HepG2 (cell line): ENCODE results near the gene LEMD3. TPM values are rescaled to one million over a fixed set of nuclear protein-coding genes. Genes with fewer than 3 reads are reported as not detected.

Experiments used
- ATAC-seq: fragments of 200-7000 bp; cut with Tn5 transposase; 3 replicates; pipeline ENCODE4 v1.9.1; 2020; ENCODE audit warnings: mild to moderate bottlenecking, moderate library complexity
- BruUV-seq: library from RNA; stranded (reverse); fragments of 400-500 nt; replicated peaks from 2 replicates; lab custom pipeline; 2021; lab: Mats Ljungman, UMichigan
- CTCF ChIA-PET: fragments of 300-600 bp; formaldehyde crosslinking; extraction: SDS; loops from one replicate; lab custom pipeline; 2021; ENCODE audit warnings: low total read pairs, inconsistent platforms, low intra/inter-chr PET ratio; lab: Yijun Ruan, JAX
- POLR2A ChIA-PET: fragments of 350-600 bp; sonication (Branson Sonifier 250); formaldehyde crosslinking; loops from one replicate; lab custom pipeline; 2020; ENCODE audit warnings: antibody characterized with exemption, inconsistent platforms; lab: Yijun Ruan, JAX
- DNase-seq: peaks from one replicate; pipeline ENCODE4 v3.0.0-alpha.2; 2015; ENCODE audit warnings: low spot score
- FAIRE-seq: peaks from 3 replicates; lab custom pipeline; 2011; peaks lifted over from hg19 to GRCh38; lab: Jason Lieb, UNC
- H2AFZ ChIP-seq: one replicate; pipeline ENCODE4 v1.6.1; 2011; ENCODE audit warnings: low read length, inconsistent platforms
- H3K27ac ChIP-seq: fragments of 300-600 bp; 3 replicates; pipeline ENCODE4 v1.8.0; 2011; ENCODE audit warnings: mixed run types, mild to moderate bottlenecking, mixed read lengths, low read length, inconsistent platforms; ENCODE audit not compliant: insufficient read depth; ENCODE audit errors: extremely low read length
- H3K27me3 ChIP-seq, 2 experiments: fragments of 200-600 bp in 1 of 2; 2 replicates in 1 of 2; 3 replicates in 1 of 2; pipeline versions ENCODE4 v1.6.0 to v1.8.0; 2011; ENCODE audit warnings: low read length in 2 of 2, mild to moderate bottlenecking in 2 of 2, moderate library complexity in 2 of 2, inconsistent platforms in 1 of 2; ENCODE audit not compliant: insufficient read depth in 2 of 2, control insufficient read depth in 1 of 2
- H3K36me3 ChIP-seq, 2 experiments: fragments of 200-600 bp in 1 of 2; replicated peaks in 1 of 2; 2 replicates in 1 of 2; 3 replicates in 1 of 2; pipeline versions ENCODE4 v1.5.1 to v1.8.0; 2011; ENCODE audit warnings: low read length in 2 of 2, inconsistent platforms in 1 of 2; ENCODE audit not compliant: insufficient read depth in 2 of 2, control insufficient read depth in 1 of 2
- H3K4me1 ChIP-seq: 2 replicates; pipeline ENCODE4 v1.5.1; 2012; ENCODE audit warnings: low read length, inconsistent platforms; ENCODE audit not compliant: insufficient read depth
- H3K4me2 ChIP-seq: 2 replicates; pipeline ENCODE4 v1.6.0; 2011; ENCODE audit warnings: low read depth, low read length, inconsistent platforms
- H3K4me3 ChIP-seq, 3 experiments: fragments of 200-600 bp in 1 of 3; sonication (generic), shearing (Covaris generic) in 1 of 3; replicated peaks in 1 of 3; 2 replicates each; pipeline ENCODE4 v1.5.1; 2011 to 2016; ENCODE audit warnings: low read length in 3 of 3, inconsistent platforms in 2 of 3, low read depth in 2 of 3, mild to moderate bottlenecking in 2 of 3, control low read depth in 1 of 3, mixed read lengths in 1 of 3; ENCODE audit not compliant: insufficient read depth in 1 of 3
- H3K79me2 ChIP-seq: one replicate; pipeline ENCODE4 v1.6.1; 2011; ENCODE audit warnings: low read length, inconsistent platforms; ENCODE audit not compliant: insufficient read depth
- H3K9ac ChIP-seq: 2 replicates; pipeline ENCODE4 v1.6.0; 2011; ENCODE audit warnings: mild to moderate bottlenecking, low read depth, low read length, inconsistent platforms; ENCODE audit not compliant: insufficient read depth
- H3K9me3 ChIP-seq: 2 replicates; pipeline ENCODE4 v1.5.1; 2012; ENCODE audit warnings: mild to moderate bottlenecking, low read length
- H4K20me1 ChIP-seq: 2 replicates; pipeline ENCODE4 v1.6.0; 2011; ENCODE audit warnings: inconsistent platforms, mild to moderate bottlenecking, low read length, moderate library complexity; ENCODE audit not compliant: insufficient read depth
- ATRX ChIP-seq: sonication (generic); formaldehyde crosslinking; IDR thresholded peaks from 2 replicates; pipeline ENCODE4 v1.4.0; 2020; ENCODE audit warnings: missing genetic modification reagents, borderline replicate concordance
- DPF2 ChIP-seq: sonication (generic); formaldehyde crosslinking; IDR thresholded peaks from 2 replicates; pipeline ENCODE4 v1.4.0; 2020; ENCODE audit warnings: mild to moderate bottlenecking, low read depth, missing genetic modification reagents, borderline replicate concordance
- EP300 ChIP-seq, 3 experiments: sonication (generic) in 1 of 3; formaldehyde crosslinking in 1 of 3; IDR thresholded peaks; 2 replicates each; pipeline versions ENCODE4 v1.5.1 to v1.6.1; 2011 to 2020; ENCODE audit warnings: low read depth in 2 of 3, low read length in 2 of 3, borderline replicate concordance in 1 of 3, improper control_type of control experiment in 1 of 3, mild to moderate bottlenecking in 1 of 3, missing genetic modification reagents in 1 of 3, moderate library complexity in 1 of 3
- GPBP1L1 ChIP-seq: sonication (generic); formaldehyde crosslinking; IDR thresholded peaks from 2 replicates; pipeline ENCODE4 v1.5.0; 2020; ENCODE audit warnings: mild to moderate bottlenecking, missing genetic modification reagents
- GTF2F1 ChIP-seq: fragments of 150-350 bp; IDR thresholded peaks from 2 replicates; pipeline ENCODE4 v1.6.1; 2014; ENCODE audit warnings: low read length
- KDM3A ChIP-seq: IDR thresholded peaks from 2 replicates; pipeline ENCODE4 v1.6.1; 2018; ENCODE audit warnings: low read depth, missing compliant biosample characterization
- TCF7 ChIP-seq: sonication (generic); IDR thresholded peaks from 2 replicates; pipeline ENCODE4 v1.6.1; 2016; ENCODE audit warnings: antibody characterized with exemption, low read depth
- ZBTB21 ChIP-seq: sonication (generic); formaldehyde crosslinking; IDR thresholded peaks from 2 replicates; pipeline ENCODE4 v1.4.0; 2020; ENCODE audit warnings: missing genetic modification reagents
- ZMAT5 ChIP-seq: sonication (generic); formaldehyde crosslinking; IDR thresholded peaks from 2 replicates; pipeline ENCODE4 v1.5.0; 2020; ENCODE audit warnings: mild to moderate bottlenecking, low read depth, missing genetic modification reagents, borderline replicate concordance
- ZNF513 ChIP-seq: sonication (generic); formaldehyde crosslinking; conservative IDR thresholded peaks from 2 replicates; pipeline ENCODE4 v1.5.0; 2020; ENCODE audit warnings: missing genetic modification reagents
- ZNF558 ChIP-seq: sonication (generic); formaldehyde crosslinking; IDR thresholded peaks from 2 replicates; pipeline ENCODE4 v1.9.0; 2022; ENCODE audit warnings: mild to moderate bottlenecking, missing genetic modification reagents, borderline replicate concordance
- ZNF605 ChIP-seq: sonication (generic); formaldehyde crosslinking; IDR thresholded peaks from 2 replicates; pipeline ENCODE4 v1.8.0; 2022; ENCODE audit warnings: mild to moderate bottlenecking, missing genetic modification reagents
- ZNF879 ChIP-seq: sonication (generic); formaldehyde crosslinking; IDR thresholded peaks from 2 replicates; pipeline ENCODE4 v1.8.1; 2023; ENCODE audit warnings: missing genetic modification reagents
- in situ Hi-C: cut with HindIII; loops from 2 replicates; pipeline ENCODE4 v1.10.0; 2017; ENCODE audit warnings: low pct_unique_long_range_greater_than_20kb; ENCODE audit not compliant: extremely low pct_ligation_motif_present
- intact Hi-C: fragments of 100-400 bp; cut with micrococcal nuclease; formaldehyde crosslinking; loops from one replicate; pipeline ENCODE4 v1.10.0; 2022; ENCODE audit not compliant: unreplicated experiment
- polyA plus RNA-seq, 8 experiments: library from polyadenylated mRNA; depleted of rRNA in 3 of 8; stranded (reverse) in 7 of 8; unstranded in 1 of 8; fragments of >200 nt; fragmentation: Illumina TruSeq in 4 of 8; extraction: Trizol in 4 of 8; gene quantifications; 2 replicates each; pipeline versions ENCODE4 v1.2.1 to v1.2.3, GENCODE V29; 2011 to 2016; ENCODE audit warnings: low read depth in 4 of 8, missing spikeins in 1 of 8, mixed read lengths in 1 of 8; ENCODE audit not compliant: insufficient read depth in 1 of 8
- total RNA-seq, 5 experiments: library from RNA; depleted of rRNA; stranded (reverse); fragments of >200 nt; fragmentation: Illumina TruSeq; extraction: Trizol; gene quantifications; 2 replicates each; pipeline ENCODE4 v1.2.3, GENCODE V29; 2016; ENCODE audit warnings: low read depth in 1 of 5

Gene LEMD3
- total and polyA plus RNA-seq, 2 of the 13 experiments (the other 11 are each of a cell fraction or from before 2014, with no cell fraction given), result 9.3 to 18.7 TPM

GRCh38 chr12:65259501-65259900, 90.1 kb downstream of the LEMD3 start:
- TF ChIP-seq ZNF879, result no peak
- TF ChIP-seq GTF2F1, result no peak
- no peak for TF ChIP-seq TCF7
- no peak for TF ChIP-seq ZNF558 (CRISPR knock-in tag)
- no peak for TF ChIP-seq DPF2 (CRISPR knock-in tag)
- no peak for TF ChIP-seq ZNF605 (CRISPR knock-in tag)
- no peak for TF ChIP-seq ZMAT5 (CRISPR knock-in tag)
- no peak for TF ChIP-seq EP300 (IDR thresholded peaks at IDR 0.05; ENCODE audit: low read depth in 2 of 2, low read length in 2 of 2)
- no peak for TF ChIP-seq EP300 (CRISPR knock-in tag; IDR thresholded peaks at IDR 0.05; ENCODE audit: borderline replicate concordance)
- no peak for TF ChIP-seq ATRX
- no peak for TF ChIP-seq GPBP1L1 (CRISPR knock-in tag)
- no peak for TF ChIP-seq KDM3A
- TF ChIP-seq ZNF513, result no peak
- no peak for TF ChIP-seq ZBTB21 (CRISPR knock-in tag)
- FAIRE-seq, result no peak
- Histone ChIP-seq H2AFZ (no peak overlapping the region), H3K9me3 (no peaks in the 10 kb centered on the region), H3K27me3 (no peaks in the 10 kb centered on the region), H3K4me3 (no peak overlapping the region), H3K4me2 (no peak overlapping the region), H3K36me3 (no peaks in the 10 kb centered on the region), H3K4me1 (no peaks in the 10 kb centered on the region), H3K27ac (no peak overlapping the region), H3K79me2 (no peaks in the 10 kb centered on the region), H3K9ac (no peak overlapping the region), H4K20me1 (no peaks in the 10 kb centered on the region)
- in situ Hi-C loops (loop anchor here (25.0 kb wide), 1 partner anchor 372 kb away; no protein-coding TSS in a partner anchor), intact Hi-C loops (no loop called here)
- ChIA-PET CTCF (no interaction called here), POLR2A (no interaction called here)
- no TSS peak for BruUV-seq
- ATAC-seq, result no peak
- no peak for DNase-seq
